Measurements from ENCODE around the gene MGAM2.
A peak's percentile ranks its signal among the peaks of the same experiment; 100 is the strongest.

Gene MGAM2

DNA sequence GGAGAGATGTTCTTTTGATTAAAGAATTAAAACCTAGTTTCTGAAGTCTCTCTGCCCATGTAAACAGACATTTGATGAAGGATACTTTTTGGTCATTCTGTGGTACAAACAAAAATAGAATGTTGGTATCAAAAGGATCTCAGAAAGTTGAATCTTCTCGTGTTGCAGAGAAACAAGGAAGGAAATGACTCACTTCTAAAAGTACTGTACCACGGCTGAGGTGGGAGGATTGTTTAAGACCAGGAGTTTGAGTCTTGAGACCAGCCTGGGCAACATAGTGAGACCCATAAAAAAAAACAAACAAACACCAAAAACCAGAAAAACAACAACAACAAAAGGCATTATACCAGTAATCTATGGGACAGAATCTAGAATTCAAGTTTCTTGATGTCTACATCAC, 76.6 kb downstream of the MGAM2 start:
- no peak for DNase-seq (ENCODE audit: low spot score)
- H3K27ac ChIP-seq: no peak overlapping the region
- CTCF ChIA-PET: no interaction called here
- POLR2A ChIA-PET (ENCODE audit: low non-redundant PET): no interaction called here
- TF ChIP-seq, protein P1, sequence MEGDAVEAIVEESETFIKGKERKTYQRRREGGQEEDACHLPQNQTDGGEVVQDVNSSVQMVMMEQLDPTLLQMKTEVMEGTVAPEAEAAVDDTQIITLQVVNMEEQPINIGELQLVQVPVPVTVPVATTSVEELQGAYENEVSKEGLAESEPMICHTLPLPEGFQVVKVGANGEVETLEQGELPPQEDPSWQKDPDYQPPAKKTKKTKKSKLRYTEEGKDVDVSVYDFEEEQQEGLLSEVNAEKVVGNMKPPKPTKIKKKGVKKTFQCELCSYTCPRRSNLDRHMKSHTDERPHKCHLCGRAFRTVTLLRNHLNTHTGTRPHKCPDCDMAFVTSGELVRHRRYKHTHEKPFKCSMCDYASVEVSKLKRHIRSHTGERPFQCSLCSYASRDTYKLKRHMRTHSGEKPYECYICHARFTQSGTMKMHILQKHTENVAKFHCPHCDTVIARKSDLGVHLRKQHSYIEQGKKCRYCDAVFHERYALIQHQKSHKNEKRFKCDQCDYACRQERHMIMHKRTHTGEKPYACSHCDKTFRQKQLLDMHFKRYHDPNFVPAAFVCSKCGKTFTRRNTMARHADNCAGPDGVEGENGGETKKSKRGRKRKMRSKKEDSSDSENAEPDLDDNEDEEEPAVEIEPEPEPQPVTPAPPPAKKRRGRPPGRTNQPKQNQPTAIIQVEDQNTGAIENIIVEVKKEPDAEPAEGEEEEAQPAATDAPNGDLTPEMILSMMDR (conservative IDR thresholded peaks at IDR 0.05; ENCODE audit: low read depth): no peak

DNA sequence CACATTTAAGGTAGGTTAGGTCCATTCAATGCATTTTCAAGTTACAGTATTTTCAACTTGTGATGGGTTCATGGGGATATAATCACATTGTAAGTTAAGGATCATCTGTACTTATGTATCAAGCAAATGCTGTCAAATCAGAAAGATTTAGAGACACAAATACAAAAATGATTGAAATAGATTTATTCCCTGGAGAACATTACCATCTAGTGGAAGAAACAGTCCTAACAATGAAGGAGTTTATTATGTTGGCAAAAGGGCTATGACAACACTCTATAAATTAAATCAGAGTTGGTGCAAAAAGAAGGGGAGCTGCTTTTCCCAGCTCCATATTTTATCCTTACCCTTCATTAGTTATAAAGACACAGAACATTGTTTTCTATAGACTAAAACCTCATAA, 77.3 kb downstream of the MGAM2 start:
- TF ChIP-seq, protein P1 (conservative IDR thresholded peaks at IDR 0.05; ENCODE audit: low read depth): no peak; the same call in 1 of the 2 replicates
- CTCF ChIA-PET: interaction anchor here (0.7 kb wide), 1 partner anchor 214 kb away, joined by 4 read pairs; no protein-coding TSS in a partner anchor
- no peak for DNase-seq (ENCODE audit: low spot score)

DNA sequence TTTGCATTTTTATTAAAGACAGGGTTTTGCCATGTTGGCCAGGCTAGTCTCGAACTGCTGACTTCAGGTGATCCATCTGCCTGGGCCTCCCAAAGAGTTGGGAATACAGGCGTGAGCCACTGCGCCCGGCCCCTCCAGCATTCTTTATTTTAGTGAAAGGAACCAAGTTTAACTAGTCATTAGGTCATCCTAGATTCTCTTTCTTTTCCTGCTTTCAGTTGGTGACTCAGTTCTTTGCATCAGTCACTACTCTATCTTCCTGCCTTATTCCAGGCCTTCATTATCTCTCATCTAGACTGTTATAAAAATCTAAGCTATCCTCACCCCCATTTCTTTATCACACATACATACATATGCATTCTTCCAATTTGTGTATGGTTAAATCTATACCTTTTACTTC, 82.7 kb downstream of the MGAM2 start:
- ChIA-PET POLR2A (ENCODE audit: low non-redundant PET) (no interaction called here), CTCF (no interaction called here)
- no peak for DNase-seq (ENCODE audit: low spot score)
- H3K27ac ChIP-seq: no peak overlapping the region
- TF ChIP-seq, protein P1 (conservative IDR thresholded peaks at IDR 0.05; ENCODE audit: low read depth): no peak

More for the DNA sequence above, 77.3 kb downstream of the MGAM2 start:
- POLR2A ChIA-PET (ENCODE audit: low non-redundant PET): no interaction called here
- H3K27ac ChIP-seq: no peak overlapping the region

DNA sequence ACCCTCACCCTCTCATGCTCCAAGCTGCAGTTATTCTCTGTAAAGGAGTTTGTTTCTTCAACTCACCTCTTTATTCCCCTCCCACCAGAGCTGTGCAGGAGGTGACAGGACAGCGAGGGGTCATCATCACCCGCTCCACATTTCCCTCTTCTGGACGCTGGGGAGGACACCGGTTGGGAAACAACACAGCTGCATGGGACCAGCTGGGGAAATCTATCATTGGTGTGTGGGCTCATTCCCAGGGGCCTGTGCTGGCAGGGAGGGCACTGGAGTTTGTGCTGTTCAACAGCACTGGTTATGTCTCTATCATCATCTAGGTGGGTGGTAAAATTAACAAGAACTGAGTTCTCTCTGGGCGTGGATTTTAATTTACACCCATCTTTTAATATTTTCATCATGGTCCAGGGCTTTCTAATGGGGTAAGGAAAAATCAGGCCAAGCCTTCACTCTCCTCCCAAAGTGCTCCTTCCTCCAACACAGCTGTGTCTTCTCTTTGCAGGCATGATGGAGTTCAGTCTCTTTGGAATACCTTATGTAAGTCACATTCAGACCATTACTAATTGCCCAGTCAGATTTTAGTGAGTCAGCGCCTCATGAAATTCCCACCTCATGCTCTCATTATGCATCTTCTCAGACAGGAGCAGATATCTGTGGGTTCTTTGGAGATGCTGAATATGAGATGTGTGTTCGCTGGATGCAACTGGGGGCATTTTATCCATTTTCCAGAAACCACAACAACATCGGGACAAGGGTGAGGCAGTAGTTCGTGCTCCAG, 84.7 kb downstream of the MGAM2 start:
- peak; percentile 2 for DNase-seq (ENCODE audit: low spot score)
- TF ChIP-seq, protein P1 (conservative IDR thresholded peaks at IDR 0.05; ENCODE audit: low read depth): no peak
- POLR2A ChIA-PET (ENCODE audit: low non-redundant PET): no interaction called here
- CTCF ChIA-PET: no interaction called here
- H3K27ac ChIP-seq: no peak overlapping the region

DNA sequence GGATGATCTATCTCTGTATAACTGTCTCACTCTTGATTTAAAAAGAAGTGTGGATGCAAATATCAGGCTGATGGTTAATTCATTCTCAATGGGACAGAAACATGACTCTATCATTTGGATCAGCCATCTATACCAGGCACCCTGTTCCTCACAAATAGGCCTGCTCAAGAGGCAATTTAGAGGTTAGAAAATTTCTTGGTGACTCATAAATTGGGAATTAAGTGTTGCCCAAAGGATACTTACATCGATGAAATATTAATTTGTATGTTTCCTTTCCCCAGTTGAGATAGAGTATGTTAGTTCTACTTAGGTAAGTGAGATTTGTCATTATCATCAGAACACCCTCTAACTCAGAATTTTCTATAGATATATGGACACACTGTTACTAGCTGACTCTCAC, 88.7 kb downstream of the MGAM2 start:
- ChIA-PET POLR2A (ENCODE audit: low non-redundant PET) (no interaction called here), CTCF (no interaction called here)
- H3K27ac ChIP-seq: no peak overlapping the region
- TF ChIP-seq, protein P1 (conservative IDR thresholded peaks at IDR 0.05; ENCODE audit: low read depth): no peak
- DNase-seq (ENCODE audit: low spot score): no peak

DNA sequence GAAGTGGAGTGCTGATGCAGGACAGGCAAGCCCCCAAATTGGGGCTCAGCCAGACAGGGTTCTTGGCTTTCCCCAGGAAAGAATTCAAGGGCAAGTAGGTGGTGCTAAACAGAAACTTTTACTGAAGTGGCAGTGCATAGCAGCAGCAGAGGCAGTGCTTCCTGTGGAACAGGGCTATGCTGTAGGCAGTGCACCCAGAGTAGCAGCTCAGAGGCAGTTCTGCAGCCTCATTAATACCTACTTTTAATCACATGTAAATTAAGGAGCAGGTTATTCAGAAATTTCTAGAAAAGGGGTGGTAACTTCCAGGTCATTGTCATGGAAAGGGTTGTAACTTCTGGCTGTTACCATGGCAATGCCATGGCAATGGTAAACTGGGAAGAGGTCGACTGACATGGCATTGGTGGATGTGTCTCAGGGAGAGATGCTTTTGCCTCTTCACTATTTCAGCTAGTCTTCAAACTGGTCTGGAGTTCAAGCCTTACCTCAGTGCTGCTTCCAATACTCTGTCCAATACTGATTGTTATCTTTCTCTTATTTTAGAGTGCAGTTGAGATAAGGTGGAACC, 117.1 kb downstream of the MGAM2 start:
- ChIA-PET POLR2A (ENCODE audit: low non-redundant PET) (no interaction called here), CTCF (no interaction called here)

More for the DNA sequence above, 117.1 kb downstream of the MGAM2 start:
- H3K27ac ChIP-seq: no peak overlapping the region
- DNase-seq (ENCODE audit: low spot score): no peak
- TF ChIP-seq, protein P1 (conservative IDR thresholded peaks at IDR 0.05; ENCODE audit: low read depth): no peak

Measured in RWPE1 (cell line).